ENCODE data around the gene NGEF. TPM values are rescaled to one million over a fixed set of nuclear protein-coding genes. Genes with fewer than 3 reads are reported as not detected.

NGEF gene
- total and polyA plus RNA-seq, 4 donors, result 10.6 to 22.6 (median 10.8) TPM

DNA sequence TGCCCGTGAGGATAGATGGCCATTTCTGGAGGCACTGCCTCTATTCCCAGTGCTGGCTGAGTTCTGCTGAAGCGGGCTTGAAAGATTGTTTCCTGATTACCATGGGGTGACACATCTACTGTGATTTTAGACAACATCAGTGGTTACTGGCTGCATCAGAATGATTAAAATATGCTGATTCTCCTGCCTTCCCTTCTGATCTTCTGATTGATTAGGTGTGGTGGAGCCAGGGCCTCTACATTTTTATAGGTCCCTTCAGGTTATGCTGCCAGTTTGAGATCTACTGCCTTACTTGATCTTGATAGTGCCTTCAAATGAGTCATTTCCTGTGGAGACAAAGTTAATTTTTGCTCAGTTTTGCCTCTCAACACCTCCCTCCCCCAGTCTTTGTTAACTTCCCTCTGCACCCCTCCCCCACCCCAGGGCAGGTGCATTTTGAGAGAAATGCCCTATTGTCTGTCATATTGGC is 174.6 kb downstream of the NGEF start:
- no peak for DNase-seq (ENCODE audit: low spot score)
- H3K4me3 ChIP-seq (ENCODE audit: low read depth in 1 of 3, low read length in 3 of 3), result no peak overlapping the region
- peak in 1 of 2 donors; percentile 12 for TF ChIP-seq JUND (IDR thresholded peaks at IDR 0.05)
- no peak for TF ChIP-seq FOXA2 (IDR thresholded peaks at IDR 0.05)
- peak overlapping the region; percentile 48 to 53 for H3K27ac ChIP-seq (ENCODE audit: low read depth in 1 of 2, low read length in 2 of 2)
- peaks cover 0 to 9% (median under 1%) of the 10 kb centered on the region in 4 donors for H3K4me1 ChIP-seq (ENCODE audit: control insufficient read depth in 4 of 4, insufficient read depth in 4 of 4, low read length in 3 of 4)
- H3K9ac ChIP-seq (ENCODE audit: low read depth in 1 of 2, low read length in 2 of 2), result no peak overlapping the region
- peaks cover 7 to 38% (median 33%) of the 10 kb centered on the region in 4 donors for H3K36me3 ChIP-seq (ENCODE audit: control insufficient read depth in 4 of 4, insufficient read depth in 3 of 4, low read depth in 1 of 4, low read length in 3 of 4)
- H3K9me3 ChIP-seq (ENCODE audit: control insufficient read depth in 4 of 4, low read length in 3 of 4), result no peaks in the 10 kb centered on the region
- 73% methylated on average over 2 of the region's 2 CpGs for WGBS
- no peaks in the 10 kb centered on the region for H3K27me3 ChIP-seq (ENCODE audit: control insufficient read depth in 4 of 4, insufficient read depth in 4 of 4, low read length in 3 of 4)

GRCh38 chr2:232836934-232837333 is 176.1 kb downstream of the NGEF start:
- Histone ChIP-seq H3K27ac (ENCODE audit: low read depth in 1 of 2, low read length in 2 of 2) (no peak overlapping the region), H3K4me3 (ENCODE audit: low read depth in 1 of 3, low read length in 3 of 3) (no peak overlapping the region), H3K9me3 (ENCODE audit: control insufficient read depth in 4 of 4, low read length in 3 of 4) (no peaks in the 10 kb centered on the region), H3K9ac (ENCODE audit: low read depth in 1 of 2, low read length in 2 of 2) (no peak overlapping the region), H3K36me3 (ENCODE audit: control insufficient read depth in 4 of 4, insufficient read depth in 3 of 4, low read depth in 1 of 4, low read length in 3 of 4) (peaks cover 12 to 50% (median 41%) of the 10 kb centered on the region in 4 donors), H3K4me1 (ENCODE audit: control insufficient read depth in 4 of 4, insufficient read depth in 4 of 4, low read length in 3 of 4) (peaks cover 0 to 9% (median under 1%) of the 10 kb centered on the region in 4 donors), H3K27me3 (ENCODE audit: control insufficient read depth in 4 of 4, insufficient read depth in 4 of 4, low read length in 3 of 4) (no peaks in the 10 kb centered on the region)
- 94% methylated on average over 4 of the region's 4 CpGs for WGBS
- TF ChIP-seq EGR1 (IDR thresholded peaks at IDR 0.05; ENCODE audit: low read depth in 2 of 2), result no peak
- no peak for TF ChIP-seq JUND (IDR thresholded peaks at IDR 0.05)
- DNase-seq (ENCODE audit: low spot score), result no peak

DNA sequence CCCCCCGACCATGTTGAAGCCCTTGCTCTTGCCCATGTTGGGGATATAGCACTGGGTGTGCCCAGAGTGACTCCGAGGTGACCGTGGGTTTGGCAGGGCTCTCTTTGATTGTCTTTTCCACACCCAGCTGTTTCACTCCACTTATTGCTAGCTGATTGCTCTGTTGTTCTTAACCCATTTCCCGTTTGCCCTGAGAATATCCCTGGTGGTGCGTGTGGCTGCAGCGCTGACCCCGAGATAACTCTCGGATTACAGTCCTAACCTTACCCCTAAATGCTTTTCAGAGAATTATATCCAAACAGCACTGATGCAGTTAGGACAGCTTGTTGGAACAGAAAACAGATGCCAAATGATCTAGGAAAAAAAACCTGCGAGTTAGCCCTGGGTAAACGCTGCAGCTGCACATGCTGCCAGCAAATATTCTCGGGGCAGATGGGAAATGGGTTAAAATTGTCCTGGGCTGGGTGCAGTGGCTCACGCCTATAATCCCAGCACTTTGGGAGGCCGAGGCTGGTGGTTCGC is 177.3 kb downstream of the NGEF start:
- no peak overlapping the region for H3K4me3 ChIP-seq (ENCODE audit: low read depth in 1 of 3, low read length in 3 of 3)
- H3K4me1 ChIP-seq (ENCODE audit: control insufficient read depth in 4 of 4, insufficient read depth in 4 of 4, low read length in 3 of 4), result peaks cover 0 to 9% (median under 1%) of the 10 kb centered on the region in 4 donors
- WGBS, result 70% methylated on average over 14 of the region's 14 CpGs
- peaks cover 13 to 53% (median 48%) of the 10 kb centered on the region in 4 donors for H3K36me3 ChIP-seq (ENCODE audit: control insufficient read depth in 4 of 4, insufficient read depth in 3 of 4, low read depth in 1 of 4, low read length in 3 of 4)
- H3K27me3 ChIP-seq (ENCODE audit: control insufficient read depth in 4 of 4, insufficient read depth in 4 of 4, low read length in 3 of 4), result no peaks in the 10 kb centered on the region
- no peak for DNase-seq (ENCODE audit: low spot score)
- H3K9me3 ChIP-seq (ENCODE audit: control insufficient read depth in 4 of 4, low read length in 3 of 4), result no peaks in the 10 kb centered on the region
- no peak overlapping the region for H3K27ac ChIP-seq (ENCODE audit: low read depth in 1 of 2, low read length in 2 of 2)
- TF ChIP-seq JUND (IDR thresholded peaks at IDR 0.05), result no peak
- no peak for TF ChIP-seq EGR1 (IDR thresholded peaks at IDR 0.05; ENCODE audit: low read depth in 2 of 2)
- TF ChIP-seq, protein P1, sequence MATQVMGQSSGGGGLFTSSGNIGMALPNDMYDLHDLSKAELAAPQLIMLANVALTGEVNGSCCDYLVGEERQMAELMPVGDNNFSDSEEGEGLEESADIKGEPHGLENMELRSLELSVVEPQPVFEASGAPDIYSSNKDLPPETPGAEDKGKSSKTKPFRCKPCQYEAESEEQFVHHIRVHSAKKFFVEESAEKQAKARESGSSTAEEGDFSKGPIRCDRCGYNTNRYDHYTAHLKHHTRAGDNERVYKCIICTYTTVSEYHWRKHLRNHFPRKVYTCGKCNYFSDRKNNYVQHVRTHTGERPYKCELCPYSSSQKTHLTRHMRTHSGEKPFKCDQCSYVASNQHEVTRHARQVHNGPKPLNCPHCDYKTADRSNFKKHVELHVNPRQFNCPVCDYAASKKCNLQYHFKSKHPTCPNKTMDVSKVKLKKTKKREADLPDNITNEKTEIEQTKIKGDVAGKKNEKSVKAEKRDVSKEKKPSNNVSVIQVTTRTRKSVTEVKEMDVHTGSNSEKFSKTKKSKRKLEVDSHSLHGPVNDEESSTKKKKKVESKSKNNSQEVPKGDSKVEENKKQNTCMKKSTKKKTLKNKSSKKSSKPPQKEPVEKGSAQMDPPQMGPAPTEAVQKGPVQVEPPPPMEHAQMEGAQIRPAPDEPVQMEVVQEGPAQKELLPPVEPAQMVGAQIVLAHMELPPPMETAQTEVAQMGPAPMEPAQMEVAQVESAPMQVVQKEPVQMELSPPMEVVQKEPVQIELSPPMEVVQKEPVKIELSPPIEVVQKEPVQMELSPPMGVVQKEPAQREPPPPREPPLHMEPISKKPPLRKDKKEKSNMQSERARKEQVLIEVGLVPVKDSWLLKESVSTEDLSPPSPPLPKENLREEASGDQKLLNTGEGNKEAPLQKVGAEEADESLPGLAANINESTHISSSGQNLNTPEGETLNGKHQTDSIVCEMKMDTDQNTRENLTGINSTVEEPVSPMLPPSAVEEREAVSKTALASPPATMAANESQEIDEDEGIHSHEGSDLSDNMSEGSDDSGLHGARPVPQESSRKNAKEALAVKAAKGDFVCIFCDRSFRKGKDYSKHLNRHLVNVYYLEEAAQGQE (IDR thresholded peaks at IDR 0.05), result no peak
- no peak for TF ChIP-seq SP1 (IDR thresholded peaks at IDR 0.05)
- no peak for TF ChIP-seq CTCF (IDR thresholded peaks at IDR 0.05; ENCODE audit: low read depth, low read length, missing input control)
- TF ChIP-seq HNF4A (conservative IDR thresholded peaks at IDR 0.05), result no peak
- no peak for TF ChIP-seq FOXA2 (IDR thresholded peaks at IDR 0.05)
- no peak for TF ChIP-seq RXRA (IDR thresholded peaks at IDR 0.05)
- TF ChIP-seq ATF3 (IDR thresholded peaks at IDR 0.05), result no peak
- no peak for TF ChIP-seq FOXA1 (IDR thresholded peaks at IDR 0.05)
- no peak for TF ChIP-seq TAF1 (conservative IDR thresholded peaks at IDR 0.05)
- no peak for TF ChIP-seq ZBTB33 (IDR thresholded peaks at IDR 0.05)
- no peak for TF ChIP-seq NR2F2 (IDR thresholded peaks at IDR 0.05)
- TF ChIP-seq HNF4G (IDR thresholded peaks at IDR 0.05), result no peak
- no peak for TF ChIP-seq RAD21 (IDR thresholded peaks at IDR 0.05)
- TF ChIP-seq MAX (IDR thresholded peaks at IDR 0.05), result no peak
- no peak for TF ChIP-seq GABPA (IDR thresholded peaks at IDR 0.05 in 1 of 2, conservative IDR thresholded peaks at IDR 0.05 in 1 of 2)
- no peak overlapping the region for H3K9ac ChIP-seq (ENCODE audit: low read depth in 1 of 2, low read length in 2 of 2)
